DOHH2 (cell line): ENCODE measurements around the gene PCDHB16.
"Not testable (repeated sequence)": the region's sequence is repeated elsewhere in the genome, so short reads cannot be mapped to it uniquely, and the experiment has no call there.

Source experiments
- EZH2phosphoT487 ChIP-seq: fragments of 200-600 bp; sonication (generic); IDR thresholded peaks from 2 replicates; pipeline ENCODE4 v1.6.1; 2017; ENCODE audit warnings: borderline replicate concordance, mild to moderate bottlenecking, antibody characterized with exemption, low read length, moderate library complexity, mixed read lengths
- TF ChIP-seq, protein P1 (sequence below): fragments of 200-600 bp; sonication (generic); IDR thresholded peaks from one replicate; pipeline ENCODE4 v1.5.1; 2014; ENCODE audit warnings: antibody characterized with exemption, mild to moderate bottlenecking, low read depth, low read length; ENCODE audit not compliant: poor library complexity, severe bottlenecking

GRCh38 chr5:141174291-141175104, 7.7 kb upstream of the PCDHB16 start:
- TF ChIP-seq, protein P1, sequence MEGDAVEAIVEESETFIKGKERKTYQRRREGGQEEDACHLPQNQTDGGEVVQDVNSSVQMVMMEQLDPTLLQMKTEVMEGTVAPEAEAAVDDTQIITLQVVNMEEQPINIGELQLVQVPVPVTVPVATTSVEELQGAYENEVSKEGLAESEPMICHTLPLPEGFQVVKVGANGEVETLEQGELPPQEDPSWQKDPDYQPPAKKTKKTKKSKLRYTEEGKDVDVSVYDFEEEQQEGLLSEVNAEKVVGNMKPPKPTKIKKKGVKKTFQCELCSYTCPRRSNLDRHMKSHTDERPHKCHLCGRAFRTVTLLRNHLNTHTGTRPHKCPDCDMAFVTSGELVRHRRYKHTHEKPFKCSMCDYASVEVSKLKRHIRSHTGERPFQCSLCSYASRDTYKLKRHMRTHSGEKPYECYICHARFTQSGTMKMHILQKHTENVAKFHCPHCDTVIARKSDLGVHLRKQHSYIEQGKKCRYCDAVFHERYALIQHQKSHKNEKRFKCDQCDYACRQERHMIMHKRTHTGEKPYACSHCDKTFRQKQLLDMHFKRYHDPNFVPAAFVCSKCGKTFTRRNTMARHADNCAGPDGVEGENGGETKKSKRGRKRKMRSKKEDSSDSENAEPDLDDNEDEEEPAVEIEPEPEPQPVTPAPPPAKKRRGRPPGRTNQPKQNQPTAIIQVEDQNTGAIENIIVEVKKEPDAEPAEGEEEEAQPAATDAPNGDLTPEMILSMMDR: not testable (repeated sequence)
- TF ChIP-seq EZH2phosphoT487: not testable (repeated sequence)
